GM18499 (cell line): ENCODE measurements around the gene ZNF511.
A peak's percentile ranks its signal among the peaks of the same experiment; 100 is the strongest.

Experiments
- ATAC-seq: cut with Tn5 transposase; IDR thresholded peaks from one replicate; pipeline ENCODE4 v1.9.1; 2021; ENCODE audit warnings: moderate number of reproducible peaks; ENCODE audit not compliant: insufficient read depth, unreplicated experiment

Gene ZNF511

DNA sequence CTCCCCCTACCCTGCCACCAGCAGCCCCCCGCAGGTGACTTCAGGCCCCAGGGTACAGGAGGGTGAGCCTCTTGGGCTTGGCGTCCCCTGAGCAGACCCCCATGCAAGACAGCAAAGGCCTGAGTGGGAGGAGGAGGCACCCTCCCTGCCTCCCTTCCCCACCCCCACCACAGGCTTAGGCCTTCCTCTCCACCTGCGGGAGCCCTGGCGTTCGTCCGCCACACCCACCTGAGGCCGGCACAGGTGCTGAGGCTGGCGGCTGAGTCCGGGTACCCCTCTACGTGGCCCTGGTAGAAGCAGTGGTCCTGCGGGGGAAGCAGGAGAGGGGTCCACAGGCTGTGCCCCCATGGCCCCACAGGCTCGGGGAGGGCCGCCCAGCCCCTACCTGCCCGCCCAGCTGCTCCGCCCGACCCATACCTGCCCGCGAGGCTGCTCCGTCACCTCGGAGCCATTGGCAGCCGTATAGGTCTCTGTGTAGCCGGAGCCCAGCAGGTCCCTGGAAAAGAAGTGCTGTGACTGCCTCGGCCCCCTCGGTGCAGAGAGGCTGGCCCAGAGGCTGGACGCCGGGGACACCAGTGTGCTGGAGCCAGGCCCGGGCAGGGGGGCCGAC lies 35.1 kb upstream of the ZNF511 start:
- no peak for ATAC-seq

DNA sequence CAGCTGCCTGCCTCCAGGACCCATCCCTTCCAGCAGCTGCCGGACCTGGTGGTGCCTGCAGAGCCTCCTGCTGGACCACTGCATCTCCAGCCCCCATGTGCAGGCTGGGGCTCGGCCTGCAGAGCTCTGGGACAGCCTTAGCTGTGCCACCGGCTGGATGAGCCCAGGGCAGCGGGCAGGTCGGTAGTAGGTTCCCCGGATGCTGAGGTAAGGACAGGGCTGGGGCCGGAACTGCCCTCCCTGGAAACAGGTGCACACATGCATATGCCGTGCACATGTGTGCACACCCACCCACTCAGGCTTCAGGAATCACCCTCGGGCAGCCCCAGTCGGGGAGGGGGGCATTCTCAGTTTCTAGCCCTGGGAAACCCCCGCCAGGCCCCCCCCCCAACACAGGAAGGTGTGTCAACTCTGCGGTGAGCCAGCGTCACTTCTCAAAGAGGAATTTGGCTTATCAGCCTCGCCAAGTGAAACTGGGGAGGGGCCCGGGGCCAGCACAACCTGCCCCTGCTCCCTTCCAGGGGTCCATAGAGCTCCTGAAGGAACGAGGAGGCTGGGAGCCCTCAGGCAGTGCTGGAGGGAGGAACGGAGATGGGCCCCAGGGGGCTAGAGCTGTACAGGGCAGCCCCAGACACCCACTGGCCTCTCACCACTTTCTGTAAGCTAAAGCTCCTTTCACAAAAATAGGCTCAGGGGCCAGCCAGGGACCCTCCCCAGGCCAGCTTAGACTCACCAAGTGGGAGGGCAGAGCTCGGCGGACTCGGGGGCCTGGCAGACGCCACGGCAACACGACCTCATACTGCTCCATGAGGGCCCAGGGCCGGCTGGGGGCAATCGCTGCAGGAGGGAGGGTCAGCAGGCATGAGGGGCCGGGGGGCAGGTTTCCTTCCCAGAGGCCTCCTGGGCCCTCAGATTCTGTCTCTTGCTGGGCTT lies 33.7 kb upstream of the ZNF511 start:
- peak; percentile 39 for ATAC-seq

DNA sequence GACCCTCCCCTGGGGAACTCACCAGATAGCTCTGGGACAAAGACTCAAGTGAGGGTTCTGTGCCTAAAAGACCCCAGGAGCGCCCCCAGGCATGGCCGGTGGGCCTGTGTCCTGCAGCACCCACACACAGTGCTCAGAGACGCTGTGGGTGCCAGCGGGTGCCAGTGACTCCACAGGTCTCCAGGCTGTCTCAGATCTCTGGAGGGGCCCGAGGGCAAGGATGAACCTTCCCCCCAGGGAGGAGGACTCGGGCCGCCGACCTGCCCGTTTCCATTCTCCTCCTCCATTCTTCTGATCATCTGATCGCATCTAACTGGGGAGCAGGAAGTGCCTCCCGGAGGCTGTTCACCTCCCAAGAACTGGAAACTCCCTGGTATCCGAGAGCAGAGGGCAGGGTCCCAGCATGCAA lies 33.0 kb upstream of the ZNF511 start:
- no peak for ATAC-seq

DNA sequence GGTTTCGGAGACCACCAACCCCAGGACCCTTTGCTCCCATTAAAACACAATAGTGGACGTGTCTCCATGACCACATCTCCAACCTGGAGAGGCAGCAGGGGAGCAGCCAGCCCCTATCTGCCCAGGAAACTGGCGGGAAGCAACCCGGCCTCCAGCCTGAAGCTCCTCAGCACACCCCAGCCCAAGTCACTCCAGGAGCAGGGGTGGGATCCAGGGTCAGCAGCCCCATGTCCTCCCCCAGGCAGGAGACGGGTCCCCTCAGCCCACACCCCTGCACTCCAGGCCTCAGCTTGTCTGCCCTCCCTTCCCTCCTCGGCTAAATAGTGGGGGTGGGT lies 32.6 kb upstream of the ZNF511 start:
- no peak for ATAC-seq

DNA sequence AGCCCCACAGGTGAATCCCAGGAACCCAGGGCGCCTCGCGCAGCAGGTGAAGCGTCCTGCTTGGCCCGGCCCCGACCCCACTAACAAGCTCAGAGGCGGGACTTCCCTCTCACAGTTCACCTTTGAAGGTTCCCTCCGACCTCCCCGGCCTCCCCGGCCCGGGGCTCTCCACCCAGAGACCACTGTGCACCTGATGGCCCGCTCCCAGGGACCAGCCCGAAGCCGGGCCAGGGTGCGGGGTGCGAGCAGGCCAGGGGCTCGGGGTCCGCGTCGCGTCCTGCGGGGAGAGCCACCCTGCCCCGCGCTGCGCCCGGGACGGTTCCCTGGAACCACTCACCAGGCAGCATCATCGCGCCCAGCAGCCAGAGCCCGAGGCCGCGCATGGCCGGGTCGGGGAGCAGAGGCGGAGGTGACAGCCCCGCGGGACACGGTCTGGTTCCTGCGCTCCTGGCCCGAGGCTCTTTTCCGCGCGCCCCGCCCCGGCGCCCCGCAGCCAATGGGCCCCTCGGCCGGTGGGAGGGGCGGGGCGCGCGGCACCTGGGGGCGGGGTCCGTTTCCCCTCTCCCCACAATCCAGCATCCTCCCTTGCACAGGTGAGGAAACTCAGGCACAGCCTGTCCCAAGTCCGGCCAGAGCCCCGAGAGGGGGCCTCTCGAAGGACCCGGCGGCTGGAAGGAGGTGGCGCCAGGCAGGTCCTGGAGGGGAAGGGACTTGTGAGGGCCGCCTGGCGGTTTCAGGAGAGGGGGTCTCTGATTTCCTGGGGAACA lies 32.1 kb upstream of the ZNF511 start, which contains the start of gene ADAM8:
Gene ADAM8 (minus strand): TSS at position 434 of the 767 bp plus-strand sequence. CDS start 51 bp downstream, at position 383.
- no peak for ATAC-seq

DNA sequence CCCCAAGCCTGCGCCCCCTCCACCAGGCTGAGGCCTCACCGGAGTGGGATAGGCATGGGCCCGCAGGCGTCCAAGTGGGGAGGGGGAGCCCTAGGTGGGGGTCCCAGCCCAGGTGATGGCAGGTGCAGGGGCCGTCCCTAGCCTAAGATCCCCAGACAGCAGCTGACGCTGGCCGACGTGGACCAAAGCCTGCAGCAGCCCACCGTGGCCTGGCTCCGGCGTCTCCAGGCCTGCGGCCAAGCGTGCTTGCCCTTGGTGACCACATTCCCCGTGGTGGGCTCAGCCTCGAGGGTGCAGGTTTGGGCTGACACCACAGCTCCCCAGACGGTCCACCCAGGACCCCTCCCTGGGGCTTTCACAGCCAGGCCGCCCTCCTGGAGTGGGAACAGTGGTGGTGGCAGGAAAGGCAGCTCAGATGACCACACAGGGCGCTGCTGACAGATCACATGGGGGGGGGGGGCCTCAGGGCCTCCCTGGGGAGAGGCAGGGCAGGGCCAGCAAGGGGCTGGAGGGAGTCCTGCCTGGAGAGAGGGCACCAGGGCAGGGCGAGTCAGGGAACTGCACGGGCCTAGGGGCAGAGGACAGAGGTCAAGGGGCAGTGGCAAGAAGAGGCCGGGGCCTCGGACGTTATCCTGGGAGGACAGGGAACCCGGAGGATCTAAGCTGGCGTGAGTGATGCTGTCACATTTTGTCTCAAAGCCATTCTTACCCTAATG lies 31.3 kb upstream of the ZNF511 start:
- ATAC-seq, result no peak

DNA sequence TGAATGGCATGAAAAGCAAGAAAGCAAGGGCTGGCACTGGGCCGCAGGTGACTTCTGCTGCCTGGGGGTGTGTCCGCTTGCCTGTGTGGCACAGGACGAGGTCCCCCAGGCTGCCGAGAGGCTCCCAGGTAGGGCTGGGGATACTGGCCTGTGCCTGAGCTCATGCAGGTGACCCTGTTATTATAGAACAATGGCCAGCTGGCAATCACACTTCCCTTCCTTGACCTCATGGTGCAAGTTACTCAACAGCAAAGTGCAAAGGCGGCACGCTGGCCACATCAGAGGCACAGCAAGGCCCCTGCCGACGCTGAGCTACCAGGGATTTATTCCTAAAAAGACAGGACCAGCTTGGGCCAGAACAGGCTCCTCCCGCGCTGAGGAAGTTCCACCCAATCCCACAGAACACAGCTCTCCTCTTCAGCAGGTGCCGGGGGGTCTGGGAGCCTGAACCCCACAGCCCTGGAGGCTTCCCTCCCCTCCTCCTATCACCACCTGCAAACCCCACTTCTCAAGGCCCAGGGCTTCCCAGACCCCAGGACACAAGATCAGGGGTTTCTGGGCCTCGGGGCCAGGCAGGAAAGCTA lies 30.6 kb upstream of the ZNF511 start:
- no peak for ATAC-seq

DNA sequence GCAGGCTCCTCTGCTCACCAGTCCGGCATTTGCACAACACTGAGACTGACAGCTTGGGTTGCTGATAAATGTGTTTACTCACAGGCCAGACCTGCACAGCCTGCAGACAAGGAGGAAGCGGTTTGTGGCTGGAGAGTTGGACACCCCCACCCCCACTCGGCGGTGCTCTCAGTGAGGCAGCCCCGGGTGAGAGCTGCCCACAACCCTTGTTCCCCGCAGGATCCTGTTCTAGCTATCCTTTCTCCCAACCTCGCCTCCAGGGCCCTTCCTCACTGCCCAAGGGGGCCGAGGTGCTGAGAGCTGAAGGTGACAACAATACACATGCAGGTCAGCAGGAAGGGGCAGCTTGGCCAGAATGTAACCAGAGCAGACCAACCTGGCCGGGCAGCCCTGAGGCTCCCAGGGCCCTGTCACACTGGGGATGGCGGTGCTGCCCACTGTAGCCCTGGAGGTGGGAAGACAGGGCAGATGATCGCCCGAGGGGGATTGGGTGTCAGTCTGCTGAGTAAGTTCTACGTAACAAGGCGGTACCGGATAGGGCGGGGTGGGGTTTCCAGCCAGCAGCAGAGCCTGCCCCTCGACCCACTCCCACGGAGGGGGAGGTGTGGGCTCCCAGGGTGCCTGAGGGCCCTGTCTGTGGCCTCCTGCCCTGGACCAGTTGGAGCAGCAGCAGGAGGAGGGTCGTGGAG lies 30.0 kb upstream of the ZNF511 start:
- ATAC-seq, result peak; percentile 28

DNA sequence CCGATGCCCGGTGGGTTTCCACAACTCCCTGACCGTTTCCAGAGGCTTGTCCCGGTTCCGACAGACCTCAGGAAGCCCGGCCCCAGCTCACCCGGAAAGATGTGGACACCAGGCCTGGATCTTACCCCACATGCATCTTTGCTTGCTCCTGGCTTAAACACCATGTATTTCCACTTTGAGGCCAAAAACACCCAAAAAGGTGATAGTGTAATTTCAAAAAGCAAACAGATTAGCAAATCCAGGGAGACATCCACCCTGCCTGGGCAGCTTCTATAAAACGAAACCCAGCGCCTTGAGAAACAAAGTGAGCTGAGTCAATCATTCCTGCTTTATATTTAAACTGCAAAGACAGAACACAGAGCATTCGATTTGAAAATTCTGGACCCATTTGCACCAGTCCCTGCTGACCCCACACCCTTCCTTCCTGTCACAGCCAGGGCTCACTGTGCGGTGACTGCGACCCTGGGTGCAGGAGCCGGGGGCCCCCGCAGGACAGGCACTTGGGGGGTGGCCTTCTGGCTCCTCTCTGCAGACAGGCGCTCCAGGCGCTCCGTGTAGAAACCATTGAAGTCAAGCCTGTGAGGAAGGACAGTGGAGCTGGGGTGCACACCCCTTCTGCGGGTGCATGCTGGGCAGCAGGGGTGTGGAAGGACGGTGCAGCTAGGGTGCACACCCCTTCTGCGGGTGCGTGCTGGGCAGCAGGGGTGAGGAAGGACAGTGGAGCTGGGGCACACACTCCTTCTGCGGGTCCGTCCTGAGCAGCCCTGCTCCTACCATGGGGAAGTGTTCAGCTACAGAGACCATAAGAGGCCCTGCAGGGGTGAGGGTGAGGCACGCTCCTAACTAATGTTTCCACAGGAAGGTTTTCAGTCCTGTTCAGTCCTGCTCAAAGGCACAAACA lies 29.1 kb upstream of the ZNF511 start:
- no peak for ATAC-seq

DNA sequence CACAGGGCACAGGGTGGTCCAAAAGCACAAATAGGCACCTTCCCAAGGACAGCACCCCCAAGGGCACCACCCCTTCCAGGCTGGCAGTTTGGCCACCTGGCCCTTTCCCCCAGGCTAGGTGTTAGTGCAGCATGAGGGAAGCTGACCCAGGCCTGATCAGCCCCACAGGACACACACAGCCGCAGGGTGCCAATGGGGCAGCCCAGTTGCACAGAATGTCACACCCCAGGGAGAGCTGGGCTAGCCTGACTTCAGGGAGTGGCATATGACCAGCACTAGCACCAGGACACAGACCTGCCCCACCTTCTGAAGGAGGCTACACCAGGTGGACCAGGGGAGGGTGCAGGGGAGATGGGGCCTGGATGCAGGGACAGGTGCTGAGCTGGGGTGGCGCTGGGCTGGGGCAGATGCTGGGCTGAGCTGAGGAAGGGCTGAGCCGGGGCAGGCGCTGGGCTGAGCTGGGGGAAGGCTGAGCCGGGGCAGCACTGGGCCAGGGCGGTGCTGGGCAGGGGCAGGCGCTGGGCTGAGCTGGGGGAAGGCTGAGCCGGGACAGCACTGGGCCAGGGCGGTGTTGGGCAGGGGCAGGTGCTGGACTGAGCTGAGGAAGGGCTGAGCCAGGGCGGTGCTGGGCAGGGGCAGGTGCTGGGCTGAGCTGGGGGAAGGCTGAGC lies 28.2 kb upstream of the ZNF511 start:
- ATAC-seq, result no peak

DNA sequence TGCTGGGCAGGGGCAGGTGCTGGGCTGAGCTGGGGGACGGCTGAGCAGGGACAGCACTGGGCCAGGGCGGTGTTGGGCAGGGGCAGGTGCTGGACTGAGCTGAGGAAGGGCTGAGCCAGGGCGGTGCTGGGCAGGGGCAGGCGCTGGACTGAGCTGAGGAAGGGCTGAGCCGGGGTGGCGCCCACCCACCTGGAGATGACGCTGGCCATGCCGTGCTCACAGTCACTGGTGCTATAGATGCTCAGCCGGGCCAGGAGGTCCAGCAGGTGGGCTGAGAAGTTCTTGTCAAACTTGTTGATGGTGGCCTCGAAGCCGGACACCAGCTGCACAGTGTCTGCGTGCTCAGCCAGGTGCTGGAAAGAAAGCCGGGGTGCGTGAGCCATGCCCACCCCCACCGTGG lies 27.6 kb upstream of the ZNF511 start:
- no peak for ATAC-seq

DNA sequence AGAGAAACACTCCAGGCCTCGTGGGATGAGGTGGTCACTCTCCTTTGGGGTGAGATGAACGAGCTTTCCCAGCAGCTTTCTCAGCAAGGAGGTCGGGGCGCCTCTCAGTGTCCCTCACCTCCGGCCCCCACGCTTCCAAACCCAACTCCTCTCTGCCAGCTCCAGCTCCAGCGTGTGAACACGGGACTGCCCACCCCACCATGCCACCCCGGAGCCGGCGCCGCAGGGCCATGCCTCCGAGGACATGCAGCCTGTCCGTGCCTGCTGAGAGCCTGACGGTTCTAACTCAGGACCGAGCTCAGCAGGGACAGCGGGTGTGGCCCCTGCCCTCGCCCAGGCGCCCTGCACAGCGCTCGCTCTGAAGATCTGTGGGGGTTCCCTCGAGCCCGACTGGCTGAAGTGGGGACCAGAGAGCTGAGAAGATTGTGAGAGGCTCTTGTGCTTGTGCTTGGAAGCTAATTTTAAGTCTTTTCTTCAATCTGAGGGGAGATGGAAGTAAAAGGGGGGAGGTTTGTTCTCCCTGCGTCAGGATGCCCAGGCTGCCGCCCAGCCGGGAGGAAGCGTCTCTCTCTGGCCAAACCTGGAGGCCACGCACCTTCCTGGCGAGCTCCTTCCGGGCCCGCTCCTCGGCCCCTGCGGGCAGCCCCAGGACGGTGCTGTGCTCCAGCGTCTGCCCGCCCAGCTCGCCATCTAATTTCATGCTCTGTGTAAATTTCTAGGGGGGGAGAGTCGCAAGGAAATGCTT lies 26.9 kb upstream of the ZNF511 start:
- no peak for ATAC-seq

DNA sequence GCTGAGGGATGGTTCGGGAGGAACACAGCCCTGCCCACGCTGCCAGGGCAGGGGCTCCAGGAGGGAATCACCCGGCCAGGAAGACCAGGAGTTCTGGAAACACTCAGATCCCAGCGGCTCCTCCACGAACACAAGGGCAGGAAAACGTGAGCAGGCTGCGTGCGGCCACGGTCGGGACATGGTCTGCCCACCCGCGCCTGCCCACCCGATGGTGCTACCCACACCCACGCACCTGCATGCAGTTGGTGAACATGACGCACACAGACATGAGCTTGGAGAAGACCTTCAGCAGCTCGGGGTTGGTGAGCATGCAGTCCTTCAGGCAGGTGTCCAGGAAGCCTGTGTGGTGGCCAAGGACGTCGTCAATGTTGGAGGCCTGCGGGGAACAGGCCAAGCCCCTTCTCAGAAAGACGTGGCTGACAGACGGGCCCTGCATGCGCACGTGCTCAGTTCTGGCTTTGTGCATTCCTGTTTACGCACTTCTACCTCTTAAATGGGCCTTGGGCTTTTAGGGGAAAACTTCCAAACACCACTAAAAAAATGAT lies 25.8 kb upstream of the ZNF511 start:
- no peak for ATAC-seq

DNA sequence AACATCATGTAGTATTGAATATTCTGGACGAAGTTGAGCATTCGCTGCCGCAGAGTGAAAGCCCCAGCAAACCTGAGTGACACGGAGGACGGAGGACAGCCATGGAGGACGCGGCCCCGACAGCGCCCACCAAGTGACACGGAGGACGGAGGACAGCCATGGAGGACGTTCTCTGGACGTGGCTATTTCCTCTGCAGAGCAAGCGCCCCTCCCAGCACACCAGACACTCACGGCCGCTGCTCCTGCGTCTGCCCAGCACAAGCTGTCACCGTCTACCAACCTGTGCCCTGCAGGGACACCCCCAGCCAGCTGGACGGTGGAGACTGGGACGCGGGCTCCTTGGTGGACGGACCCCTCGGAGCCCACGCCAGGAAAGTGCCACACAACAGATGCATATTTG lies 24.8 kb upstream of the ZNF511 start:
- ATAC-seq, result no peak

DNA sequence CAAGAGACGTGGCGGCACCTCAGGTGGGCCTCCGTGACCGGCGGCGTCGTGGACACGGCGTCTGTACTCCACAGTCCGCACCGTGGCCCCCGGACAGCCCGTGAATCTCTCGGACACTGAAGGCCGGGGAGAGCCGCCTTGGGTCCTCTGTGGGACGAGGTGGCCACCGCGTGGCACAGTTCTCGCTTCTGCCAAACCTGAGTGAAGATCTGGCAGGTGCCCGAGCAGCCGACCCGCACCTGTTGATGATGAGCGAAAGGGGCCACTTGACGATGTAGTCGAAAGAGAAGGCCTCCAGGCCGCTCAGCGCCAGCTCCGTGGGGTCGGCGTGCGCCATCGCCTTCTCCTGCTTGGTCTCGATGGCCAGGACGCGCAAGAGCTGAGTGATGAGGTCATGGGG lies 23.5 kb upstream of the ZNF511 start:
- no peak for ATAC-seq

DNA sequence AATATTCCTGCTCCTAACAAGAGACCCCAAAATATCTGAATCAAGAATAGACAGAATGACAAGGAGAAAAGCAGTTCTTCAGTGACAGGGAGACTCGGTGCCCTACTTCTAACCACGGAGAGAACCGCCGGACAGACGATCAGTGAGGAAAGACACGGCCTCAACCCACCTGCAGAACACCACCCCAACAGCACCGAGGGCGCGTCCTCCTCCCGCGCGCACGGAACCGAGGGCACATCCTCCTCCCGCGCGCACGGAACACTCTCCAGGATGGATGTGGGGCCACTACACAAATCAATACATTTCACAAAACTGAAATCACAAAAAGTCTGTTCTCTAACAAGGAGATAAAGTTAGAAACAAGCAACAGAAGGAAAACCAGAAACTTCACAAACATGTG lies 22.3 kb upstream of the ZNF511 start:
- ATAC-seq, result no peak

DNA sequence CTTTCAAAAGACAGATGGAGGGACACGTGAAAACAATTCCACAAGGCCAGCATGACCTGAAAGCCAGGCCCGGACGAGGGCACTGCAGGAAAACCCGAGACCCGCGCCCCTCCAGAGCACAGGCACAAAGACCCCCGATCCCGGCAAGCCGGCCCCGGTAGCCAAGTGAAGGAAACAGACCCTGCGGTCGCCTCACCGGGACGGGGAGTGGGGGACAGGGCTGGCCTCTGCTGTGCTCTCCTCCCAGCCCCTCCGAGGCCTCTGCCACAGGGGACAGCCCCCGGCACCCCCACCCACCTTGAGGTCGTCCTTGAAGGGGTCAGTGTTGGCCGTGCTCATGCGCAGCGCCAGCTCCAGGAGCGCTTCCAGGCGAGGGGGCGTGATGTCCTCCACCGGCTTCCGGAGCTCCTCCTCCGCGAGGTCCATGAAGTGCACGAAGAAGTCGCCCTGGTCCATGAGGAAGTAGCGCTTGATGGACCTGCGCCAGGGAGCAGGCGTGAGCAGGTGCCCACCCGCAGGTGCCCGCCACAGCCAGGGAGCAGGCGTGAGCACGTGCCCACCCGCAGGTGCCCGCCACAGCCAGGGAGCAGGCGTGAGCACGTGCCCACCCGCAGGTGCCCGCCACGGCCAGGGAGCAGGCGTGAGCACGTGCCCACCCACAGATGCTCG lies 20.7 kb upstream of the ZNF511 start:
- no peak for ATAC-seq
